Measurements from ENCODE around the gene IQGAP3. TPM values are rescaled to one million over a fixed set of nuclear protein-coding genes. Genes with fewer than 3 reads are reported as not detected.

The IQGAP3 gene
- total and polyA plus RNA-seq, 4 donors: under 0.01 to 8.5 (median 0.43) TPM

- TF ChIP-seq RXRA (IDR thresholded peaks at IDR 0.05) (peak in 1 of 2 donors; percentile 39), MAX (IDR thresholded peaks at IDR 0.05) (no peak), EGR1 (IDR thresholded peaks at IDR 0.05; ENCODE audit: low read depth in 2 of 2) (peak; percentile 41 to 61), GABPA (IDR thresholded peaks at IDR 0.05 in 1 of 2, conservative IDR thresholded peaks at IDR 0.05 in 1 of 2) (no peak), YY1 (IDR thresholded peaks at IDR 0.05) (peak; percentile 72), NR2F2 (IDR thresholded peaks at IDR 0.05) (no peak), FOXA1 (IDR thresholded peaks at IDR 0.05) (no peak), ZBTB33 (IDR thresholded peaks at IDR 0.05) (no peak)
Measured at GRCh38 chr1:156500793-156501506, 71.4 kb downstream of the IQGAP3 start (continued).

GRCh38 chr1:156500543-156500792 is 71.9 kb downstream of the IQGAP3 start, which contains the start of gene MEF2D:
Gene MEF2D (minus strand): TSS chr1:156500775. CDS start chr1:156483292, 17,483 bp downstream.
- Histone ChIP-seq H3K4me1 (ENCODE audit: control insufficient read depth in 4 of 4, insufficient read depth in 4 of 4, low read length in 3 of 4) (peaks cover 21 to 61% (median 49%) of the 10 kb centered on the region in 4 donors), H3K9me3 (ENCODE audit: control insufficient read depth in 4 of 4, low read length in 3 of 4) (no peaks in the 10 kb centered on the region), H3K27ac (ENCODE audit: low read depth in 1 of 2, low read length in 2 of 2) (peak within 1 kb of the TSS; percentile 100), H3K4me3 (ENCODE audit: low read depth in 1 of 3, low read length in 3 of 3) (peak within 1 kb of the TSS; percentile 71 to 98 (median 94)), H3K27me3 (ENCODE audit: control insufficient read depth in 4 of 4, insufficient read depth in 4 of 4, low read length in 3 of 4) (no peaks in the 10 kb centered on the region), H3K36me3 (ENCODE audit: control insufficient read depth in 4 of 4, insufficient read depth in 3 of 4, low read depth in 1 of 4, low read length in 3 of 4) (no peaks in the 10 kb centered on the region), H3K9ac (ENCODE audit: low read depth in 1 of 2, low read length in 2 of 2) (peak within 1 kb of the TSS; percentile 83 to 90)
- no peak for DNase-seq (ENCODE audit: low spot score)
- TF ChIP-seq TAF1 (conservative IDR thresholded peaks at IDR 0.05): no peak
- TF ChIP-seq HNF4G (IDR thresholded peaks at IDR 0.05): no peak
- TF ChIP-seq SP1 (IDR thresholded peaks at IDR 0.05): no peak
- TF ChIP-seq ZBTB33 (IDR thresholded peaks at IDR 0.05): no peak
- no peak for TF ChIP-seq RXRA (IDR thresholded peaks at IDR 0.05)
- TF ChIP-seq, protein P1, sequence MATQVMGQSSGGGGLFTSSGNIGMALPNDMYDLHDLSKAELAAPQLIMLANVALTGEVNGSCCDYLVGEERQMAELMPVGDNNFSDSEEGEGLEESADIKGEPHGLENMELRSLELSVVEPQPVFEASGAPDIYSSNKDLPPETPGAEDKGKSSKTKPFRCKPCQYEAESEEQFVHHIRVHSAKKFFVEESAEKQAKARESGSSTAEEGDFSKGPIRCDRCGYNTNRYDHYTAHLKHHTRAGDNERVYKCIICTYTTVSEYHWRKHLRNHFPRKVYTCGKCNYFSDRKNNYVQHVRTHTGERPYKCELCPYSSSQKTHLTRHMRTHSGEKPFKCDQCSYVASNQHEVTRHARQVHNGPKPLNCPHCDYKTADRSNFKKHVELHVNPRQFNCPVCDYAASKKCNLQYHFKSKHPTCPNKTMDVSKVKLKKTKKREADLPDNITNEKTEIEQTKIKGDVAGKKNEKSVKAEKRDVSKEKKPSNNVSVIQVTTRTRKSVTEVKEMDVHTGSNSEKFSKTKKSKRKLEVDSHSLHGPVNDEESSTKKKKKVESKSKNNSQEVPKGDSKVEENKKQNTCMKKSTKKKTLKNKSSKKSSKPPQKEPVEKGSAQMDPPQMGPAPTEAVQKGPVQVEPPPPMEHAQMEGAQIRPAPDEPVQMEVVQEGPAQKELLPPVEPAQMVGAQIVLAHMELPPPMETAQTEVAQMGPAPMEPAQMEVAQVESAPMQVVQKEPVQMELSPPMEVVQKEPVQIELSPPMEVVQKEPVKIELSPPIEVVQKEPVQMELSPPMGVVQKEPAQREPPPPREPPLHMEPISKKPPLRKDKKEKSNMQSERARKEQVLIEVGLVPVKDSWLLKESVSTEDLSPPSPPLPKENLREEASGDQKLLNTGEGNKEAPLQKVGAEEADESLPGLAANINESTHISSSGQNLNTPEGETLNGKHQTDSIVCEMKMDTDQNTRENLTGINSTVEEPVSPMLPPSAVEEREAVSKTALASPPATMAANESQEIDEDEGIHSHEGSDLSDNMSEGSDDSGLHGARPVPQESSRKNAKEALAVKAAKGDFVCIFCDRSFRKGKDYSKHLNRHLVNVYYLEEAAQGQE (IDR thresholded peaks at IDR 0.05): peak; percentile 28
- TF ChIP-seq JUND (IDR thresholded peaks at IDR 0.05): no peak
- TF ChIP-seq HNF4A (conservative IDR thresholded peaks at IDR 0.05): no peak
- TF ChIP-seq RAD21 (IDR thresholded peaks at IDR 0.05): no peak
- no peak for TF ChIP-seq FOXA2 (IDR thresholded peaks at IDR 0.05)
- TF ChIP-seq ATF3 (IDR thresholded peaks at IDR 0.05): no peak
- no peak for TF ChIP-seq MAX (IDR thresholded peaks at IDR 0.05)
- no peak for TF ChIP-seq FOXA1 (IDR thresholded peaks at IDR 0.05)
- peak; percentile 0 for TF ChIP-seq CTCF (IDR thresholded peaks at IDR 0.05; ENCODE audit: low read depth, low read length, missing input control)
- TF ChIP-seq YY1 (IDR thresholded peaks at IDR 0.05): no peak
- WGBS: under 1% methylated on average over 27 of the region's 27 CpGs

Data from liver (tissue), 9 donors.